Body of pancreas (tissue), 4 donors: Measurements from ENCODE around the gene TBL2. TPM values are rescaled to one million over a fixed set of nuclear protein-coding genes. Genes with fewer than 3 reads are reported as not detected.
A peak's percentile ranks its signal among the peaks of the same experiment; 100 is the strongest.
"Not testable (repeated sequence)": the region's sequence is repeated elsewhere in the genome, so short reads cannot be mapped to it uniquely, and the experiment has no call there.

ENCODE experiments used
- ATAC-seq: fragments of 150-250 bp; one replicate; pipeline ENCODE4 v1.9.1; 2016
- DNase-seq, 4 donors: peaks; one replicate each; pipeline ENCODE4 v3.0.0-alpha.2; 2019
- H3K27ac ChIP-seq, 4 donors: fragments of 200-600 bp; sonication (generic); 1 replicate in 3 of 4; 2 replicates in 1 of 4; pipeline versions ENCODE4 v1.5.1 to v1.6.1; 2016 to 2019; ENCODE audit warnings: mild to moderate bottlenecking in 1 of 4, mixed read lengths in 1 of 4, moderate library complexity in 1 of 4
- H3K27me3 ChIP-seq, 2 donors: fragments of 200-600 bp; sonication (generic); one replicate each; pipeline ENCODE4 v1.6.0; 2016; ENCODE audit warnings: mild to moderate bottlenecking in 1 of 2
- H3K36me3 ChIP-seq, 2 donors: fragments of 200-600 bp; sonication (generic); replicated peaks in 1 of 2; 2 replicates each; pipeline ENCODE4 v1.5.1; 2016; ENCODE audit warnings: low read depth in 2 of 2; ENCODE audit not compliant: insufficient read depth in 1 of 2
- H3K4me1 ChIP-seq: fragments of 200-600 bp; sonication (generic); one replicate; pipeline ENCODE4 v1.6.0; 2016
- H3K4me3 ChIP-seq, 2 donors: fragments of 200-600 bp; sonication (generic); 1 replicate in 1 of 2; 2 replicates in 1 of 2; pipeline ENCODE4 v1.5.1; 2016 to 2019
- H3K9me3 ChIP-seq, 3 donors: fragments of 200-600 bp; sonication (generic); 1 replicate in 2 of 3; 2 replicates in 1 of 3; pipeline ENCODE4 v1.5.1; 2016
- POLR2A ChIP-seq, 3 donors: fragments of 450-650 bp; IDR thresholded peaks; one replicate each; pipeline ENCODE4 v1.6.1; 2016; ENCODE audit warnings: antibody characterized with exemption in 3 of 3, mild to moderate bottlenecking in 2 of 3
- WGBS, 2 donors: methylation state at CpG; one replicate each; pipeline ENCODE4 v1.1.5; 2017; 5-methylcytosine and 5-hydroxymethylcytosine counted together
- intact Hi-C: fragments of 100-400 bp; cut with DNase I; formaldehyde crosslinking; loops from one replicate; pipeline ENCODE4 v1.15.1; 2023
- total RNA-seq, 2 donors: library from RNA; depleted of rRNA; stranded (reverse); fragments of >200 nt; gene quantifications; one replicate each; pipeline ENCODE4 v1.1.0, GENCODE V29; 2016
- TF ChIP-seq, protein P1 (sequence below), 7 experiments: fragments of 450-650 bp in 4 of 7; fragments of 200-600 bp in 3 of 7; sonication (generic) in 3 of 7; IDR thresholded peaks; one replicate each; pipeline ENCODE4 v1.5.1; 2016 to 2019; ENCODE audit warnings: antibody characterized with exemption in 7 of 7

Gene TBL2
- total RNA-seq, 2 donors from 2014 or later = 25.9 to 30.7 TPM

DNA sequence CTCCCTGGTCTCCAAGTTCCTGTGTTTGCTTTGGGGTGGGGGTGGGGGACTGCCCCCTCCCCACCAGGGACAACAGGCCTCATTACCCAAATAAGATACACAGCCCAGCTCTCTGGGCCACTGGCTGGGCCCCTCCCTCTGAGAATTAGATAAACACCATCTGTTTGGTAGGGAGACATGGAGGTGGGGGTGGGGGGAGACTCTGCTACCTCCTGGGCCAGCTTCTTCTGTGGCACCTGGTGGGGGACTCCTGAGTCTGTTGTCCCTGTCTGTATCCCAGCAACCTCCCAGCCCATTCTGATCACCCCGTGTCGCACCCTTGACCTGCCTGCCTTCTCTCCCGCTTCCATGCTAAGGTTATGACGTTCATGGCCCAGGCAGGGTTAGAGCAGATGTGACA, 40.2 kb upstream of the TBL2 start:
- no peaks in the 10 kb centered on the region for H3K9me3 ChIP-seq
- WGBS, 2 donors = 81 to 89% methylated on average over 4 of the region's 4 CpGs
- no peaks in the 10 kb centered on the region for H3K36me3 ChIP-seq
- peaks cover 15% of the 10 kb centered on the region for H3K4me1 ChIP-seq
- peak overlapping the region in 1 of 4 donors; percentile 3 for H3K27ac ChIP-seq
- no peak for ATAC-seq
- TF ChIP-seq, protein P1, sequence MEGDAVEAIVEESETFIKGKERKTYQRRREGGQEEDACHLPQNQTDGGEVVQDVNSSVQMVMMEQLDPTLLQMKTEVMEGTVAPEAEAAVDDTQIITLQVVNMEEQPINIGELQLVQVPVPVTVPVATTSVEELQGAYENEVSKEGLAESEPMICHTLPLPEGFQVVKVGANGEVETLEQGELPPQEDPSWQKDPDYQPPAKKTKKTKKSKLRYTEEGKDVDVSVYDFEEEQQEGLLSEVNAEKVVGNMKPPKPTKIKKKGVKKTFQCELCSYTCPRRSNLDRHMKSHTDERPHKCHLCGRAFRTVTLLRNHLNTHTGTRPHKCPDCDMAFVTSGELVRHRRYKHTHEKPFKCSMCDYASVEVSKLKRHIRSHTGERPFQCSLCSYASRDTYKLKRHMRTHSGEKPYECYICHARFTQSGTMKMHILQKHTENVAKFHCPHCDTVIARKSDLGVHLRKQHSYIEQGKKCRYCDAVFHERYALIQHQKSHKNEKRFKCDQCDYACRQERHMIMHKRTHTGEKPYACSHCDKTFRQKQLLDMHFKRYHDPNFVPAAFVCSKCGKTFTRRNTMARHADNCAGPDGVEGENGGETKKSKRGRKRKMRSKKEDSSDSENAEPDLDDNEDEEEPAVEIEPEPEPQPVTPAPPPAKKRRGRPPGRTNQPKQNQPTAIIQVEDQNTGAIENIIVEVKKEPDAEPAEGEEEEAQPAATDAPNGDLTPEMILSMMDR (IDR thresholded peaks at IDR 0.05) = no peak
- no peak for TF ChIP-seq POLR2A (IDR thresholded peaks at IDR 0.05)
- no peak overlapping the region for H3K4me3 ChIP-seq
- intact Hi-C loops = no loop called here
- no peaks in the 10 kb centered on the region for H3K27me3 ChIP-seq
- peak in 3 of 4 donors; percentile 32 to 56 (median 49) for DNase-seq

DNA sequence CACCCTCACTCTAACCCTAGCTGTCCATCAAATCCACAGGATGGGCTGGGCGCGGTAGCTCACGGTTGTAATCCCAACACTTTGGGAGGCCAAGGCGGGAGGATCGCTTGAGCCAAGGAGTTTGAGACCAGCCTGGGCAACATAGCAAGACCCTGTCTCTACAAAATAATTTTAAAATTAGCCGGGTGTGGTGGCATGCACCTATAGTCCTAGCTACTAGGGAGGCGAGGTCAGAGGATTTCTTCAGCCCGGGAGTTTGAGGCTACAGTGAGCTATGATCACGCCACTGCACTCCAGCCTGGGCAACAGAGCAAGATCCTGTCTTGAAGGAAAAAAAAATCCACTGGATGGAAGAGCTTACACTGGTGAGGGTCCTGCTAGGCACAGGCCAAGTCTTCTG, 39.1 kb upstream of the TBL2 start:
- H3K27me3 ChIP-seq, H3K36me3 ChIP-seq, DNase-seq, ATAC-seq, intact Hi-C loops, H3K27ac ChIP-seq, H3K9me3 ChIP-seq, H3K4me3 ChIP-seq: not testable (repeated sequence)
- peaks cover 15% of the 10 kb centered on the region for H3K4me1 ChIP-seq
- WGBS, 2 donors = 96 to 98% methylated on average over 9 of the region's 9 CpGs

DNA sequence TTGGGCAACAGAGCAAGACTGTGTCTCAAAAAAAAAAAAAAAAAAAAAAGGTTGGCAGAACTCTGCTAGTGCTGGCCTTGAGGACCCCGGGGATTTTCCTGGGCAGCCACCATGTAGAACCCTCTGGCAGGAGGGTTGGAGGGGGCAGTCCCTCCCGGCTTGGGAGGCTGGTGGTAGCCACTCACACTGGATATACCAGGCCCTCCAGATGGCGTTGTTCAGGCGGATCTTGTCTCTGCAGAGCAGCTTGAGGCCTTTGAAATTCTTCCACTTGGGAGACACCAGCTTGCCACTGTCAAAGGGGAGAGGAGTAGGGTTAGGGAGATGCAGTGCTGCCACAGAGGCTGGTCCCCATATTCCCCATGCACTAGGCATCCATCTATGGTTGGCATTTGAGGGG, 37.5 kb upstream of the TBL2 start:
- Histone ChIP-seq H3K36me3 (no peaks in the 10 kb centered on the region), H3K27me3 (no peaks in the 10 kb centered on the region), H3K9me3 (no peaks in the 10 kb centered on the region), H3K4me3 (no peak overlapping the region), H3K27ac (no peak overlapping the region), H3K4me1 (peaks cover 13% of the 10 kb centered on the region)
- ATAC-seq (no peak), DNase-seq (no peak)
- intact Hi-C loops = no loop called here
- TF ChIP-seq, protein P1 (IDR thresholded peaks at IDR 0.05) = no peak
- TF ChIP-seq POLR2A (IDR thresholded peaks at IDR 0.05) = no peak
- WGBS, 2 donors = 74 to 75% methylated on average over 4 of the region's 4 CpGs

DNA sequence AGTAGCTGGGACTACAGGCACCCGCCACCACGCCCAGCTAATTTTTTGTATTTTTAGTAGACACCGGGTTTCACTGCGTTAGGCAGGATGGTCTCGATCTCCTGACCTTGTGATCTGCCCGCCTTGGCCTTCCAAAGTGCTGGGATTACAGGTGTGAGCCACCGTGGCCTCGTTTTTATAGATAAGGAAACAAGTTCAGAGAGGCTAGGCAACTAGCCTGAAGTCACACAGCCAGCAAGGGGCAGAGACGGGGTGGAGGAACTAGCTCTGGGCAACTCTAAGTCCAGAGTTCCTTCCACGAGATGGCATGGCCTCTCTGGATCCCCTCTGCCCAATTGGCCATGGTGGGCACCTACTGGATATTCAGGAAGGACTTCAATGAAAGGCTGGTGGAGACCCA, 36.6 kb upstream of the TBL2 start:
- WGBS, 2 donors = 88% methylated on average over 9 to 10 of the region's 10 CpGs
- DNase-seq, H3K9me3 ChIP-seq, H3K4me3 ChIP-seq, H3K36me3 ChIP-seq, H3K27me3 ChIP-seq, ATAC-seq, H3K27ac ChIP-seq: not testable (repeated sequence)
- intact Hi-C loops = loop anchor here (5.0 kb wide), 1 partner anchor 102 kb away; the partner anchor contains the start of gene STX1A
- peaks cover 13% of the 10 kb centered on the region for H3K4me1 ChIP-seq

DNA sequence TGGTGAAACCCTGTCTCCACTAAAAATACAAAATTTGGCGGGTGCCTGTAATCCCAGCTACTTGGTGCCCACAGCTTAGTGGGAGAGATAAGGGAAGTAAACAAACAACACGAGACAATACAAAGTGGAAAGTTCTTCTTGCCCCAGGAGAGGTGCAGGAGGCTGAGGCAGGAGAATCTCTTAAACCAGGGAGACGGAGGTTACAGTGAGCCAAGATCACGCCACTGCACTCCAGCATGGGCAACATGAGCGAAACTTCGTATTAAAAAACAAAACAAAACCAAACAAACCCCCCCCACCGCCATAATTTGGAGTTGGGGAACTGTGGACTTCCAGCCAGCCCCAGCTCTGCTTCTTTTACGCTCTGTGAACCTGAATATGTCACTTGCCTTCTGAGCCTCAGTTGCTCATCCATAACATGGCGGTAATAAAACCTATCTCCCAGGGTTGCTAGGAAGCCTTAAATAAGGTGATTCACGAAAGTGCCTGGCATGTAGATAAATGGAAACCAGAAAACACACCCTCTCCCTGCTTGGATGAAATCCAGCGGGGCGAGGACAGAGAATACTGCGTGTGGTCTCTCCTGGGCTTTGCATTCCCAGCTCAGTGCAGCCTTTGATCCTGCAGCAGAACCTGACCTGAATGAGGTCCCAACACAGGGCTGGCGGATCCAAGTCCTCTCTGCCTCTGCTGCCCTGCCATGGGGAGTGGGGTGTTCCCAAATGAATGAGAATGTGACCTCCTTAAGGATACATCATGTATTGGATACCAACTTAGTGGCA, 35.8 kb upstream of the TBL2 start:
- no peak for ATAC-seq
- DNase-seq = no peak
- Histone ChIP-seq H3K36me3 (no peaks in the 10 kb centered on the region), H3K4me3 (no peak overlapping the region), H3K4me1 (peaks cover 13% of the 10 kb centered on the region), H3K9me3 (no peaks in the 10 kb centered on the region), H3K27me3 (no peaks in the 10 kb centered on the region), H3K27ac (no peak overlapping the region)
- intact Hi-C loops = loop anchor here (5.0 kb wide), 1 partner anchor 103 kb away; the partner anchor contains the start of gene STX1A
- WGBS, 2 donors = 76% methylated on average over 14 of the region's 14 CpGs
- TF ChIP-seq, protein P1 (IDR thresholded peaks at IDR 0.05) = no peak
- no peak for TF ChIP-seq POLR2A (IDR thresholded peaks at IDR 0.05)
